ENCODE data around the gene ITIH1. TPM values are rescaled to one million over a fixed set of nuclear protein-coding genes. Genes with fewer than 3 reads are reported as not detected.

The ITIH1 gene
- total and polyA plus RNA-seq, 2 experiments from 2014 or later, result not detected

DNA sequence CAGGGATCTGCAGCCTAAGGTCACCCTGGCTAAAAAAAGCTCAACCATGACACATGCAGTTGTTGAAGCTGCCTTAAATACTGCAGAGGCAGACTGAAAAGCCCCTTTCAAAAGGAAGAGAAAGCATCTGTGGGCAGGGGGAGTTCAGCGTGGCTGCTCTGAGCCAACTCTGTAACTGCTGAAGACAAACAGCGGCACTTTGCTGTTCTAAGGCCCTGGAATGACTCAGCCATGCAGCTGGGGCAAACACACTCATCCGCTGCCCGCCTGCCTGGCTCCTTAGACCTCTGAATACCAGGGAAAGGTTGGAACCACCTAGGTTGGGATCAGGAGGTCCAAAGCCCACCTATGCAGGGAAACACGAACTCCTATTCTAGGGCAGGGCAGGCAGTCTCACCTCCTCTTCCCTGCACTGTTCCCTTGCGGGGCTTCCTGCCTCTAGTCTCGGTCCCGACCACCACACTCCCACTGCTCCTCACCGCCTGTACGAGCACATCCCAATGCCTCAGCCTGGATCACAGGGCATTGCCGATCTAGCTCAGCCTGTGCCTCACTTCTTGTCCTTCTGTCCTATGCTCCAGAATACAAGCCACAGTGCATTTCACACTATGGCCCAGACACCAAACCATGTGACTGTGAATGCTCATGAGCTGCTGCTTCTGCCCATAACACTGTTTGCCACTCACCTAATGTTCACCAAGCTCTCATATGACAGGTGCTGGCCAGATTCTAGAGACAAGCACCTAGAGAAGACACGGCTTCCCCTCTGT lies 64.0 kb downstream of the ITIH1 start (continued):
- TF ChIP-seq, protein P1, sequence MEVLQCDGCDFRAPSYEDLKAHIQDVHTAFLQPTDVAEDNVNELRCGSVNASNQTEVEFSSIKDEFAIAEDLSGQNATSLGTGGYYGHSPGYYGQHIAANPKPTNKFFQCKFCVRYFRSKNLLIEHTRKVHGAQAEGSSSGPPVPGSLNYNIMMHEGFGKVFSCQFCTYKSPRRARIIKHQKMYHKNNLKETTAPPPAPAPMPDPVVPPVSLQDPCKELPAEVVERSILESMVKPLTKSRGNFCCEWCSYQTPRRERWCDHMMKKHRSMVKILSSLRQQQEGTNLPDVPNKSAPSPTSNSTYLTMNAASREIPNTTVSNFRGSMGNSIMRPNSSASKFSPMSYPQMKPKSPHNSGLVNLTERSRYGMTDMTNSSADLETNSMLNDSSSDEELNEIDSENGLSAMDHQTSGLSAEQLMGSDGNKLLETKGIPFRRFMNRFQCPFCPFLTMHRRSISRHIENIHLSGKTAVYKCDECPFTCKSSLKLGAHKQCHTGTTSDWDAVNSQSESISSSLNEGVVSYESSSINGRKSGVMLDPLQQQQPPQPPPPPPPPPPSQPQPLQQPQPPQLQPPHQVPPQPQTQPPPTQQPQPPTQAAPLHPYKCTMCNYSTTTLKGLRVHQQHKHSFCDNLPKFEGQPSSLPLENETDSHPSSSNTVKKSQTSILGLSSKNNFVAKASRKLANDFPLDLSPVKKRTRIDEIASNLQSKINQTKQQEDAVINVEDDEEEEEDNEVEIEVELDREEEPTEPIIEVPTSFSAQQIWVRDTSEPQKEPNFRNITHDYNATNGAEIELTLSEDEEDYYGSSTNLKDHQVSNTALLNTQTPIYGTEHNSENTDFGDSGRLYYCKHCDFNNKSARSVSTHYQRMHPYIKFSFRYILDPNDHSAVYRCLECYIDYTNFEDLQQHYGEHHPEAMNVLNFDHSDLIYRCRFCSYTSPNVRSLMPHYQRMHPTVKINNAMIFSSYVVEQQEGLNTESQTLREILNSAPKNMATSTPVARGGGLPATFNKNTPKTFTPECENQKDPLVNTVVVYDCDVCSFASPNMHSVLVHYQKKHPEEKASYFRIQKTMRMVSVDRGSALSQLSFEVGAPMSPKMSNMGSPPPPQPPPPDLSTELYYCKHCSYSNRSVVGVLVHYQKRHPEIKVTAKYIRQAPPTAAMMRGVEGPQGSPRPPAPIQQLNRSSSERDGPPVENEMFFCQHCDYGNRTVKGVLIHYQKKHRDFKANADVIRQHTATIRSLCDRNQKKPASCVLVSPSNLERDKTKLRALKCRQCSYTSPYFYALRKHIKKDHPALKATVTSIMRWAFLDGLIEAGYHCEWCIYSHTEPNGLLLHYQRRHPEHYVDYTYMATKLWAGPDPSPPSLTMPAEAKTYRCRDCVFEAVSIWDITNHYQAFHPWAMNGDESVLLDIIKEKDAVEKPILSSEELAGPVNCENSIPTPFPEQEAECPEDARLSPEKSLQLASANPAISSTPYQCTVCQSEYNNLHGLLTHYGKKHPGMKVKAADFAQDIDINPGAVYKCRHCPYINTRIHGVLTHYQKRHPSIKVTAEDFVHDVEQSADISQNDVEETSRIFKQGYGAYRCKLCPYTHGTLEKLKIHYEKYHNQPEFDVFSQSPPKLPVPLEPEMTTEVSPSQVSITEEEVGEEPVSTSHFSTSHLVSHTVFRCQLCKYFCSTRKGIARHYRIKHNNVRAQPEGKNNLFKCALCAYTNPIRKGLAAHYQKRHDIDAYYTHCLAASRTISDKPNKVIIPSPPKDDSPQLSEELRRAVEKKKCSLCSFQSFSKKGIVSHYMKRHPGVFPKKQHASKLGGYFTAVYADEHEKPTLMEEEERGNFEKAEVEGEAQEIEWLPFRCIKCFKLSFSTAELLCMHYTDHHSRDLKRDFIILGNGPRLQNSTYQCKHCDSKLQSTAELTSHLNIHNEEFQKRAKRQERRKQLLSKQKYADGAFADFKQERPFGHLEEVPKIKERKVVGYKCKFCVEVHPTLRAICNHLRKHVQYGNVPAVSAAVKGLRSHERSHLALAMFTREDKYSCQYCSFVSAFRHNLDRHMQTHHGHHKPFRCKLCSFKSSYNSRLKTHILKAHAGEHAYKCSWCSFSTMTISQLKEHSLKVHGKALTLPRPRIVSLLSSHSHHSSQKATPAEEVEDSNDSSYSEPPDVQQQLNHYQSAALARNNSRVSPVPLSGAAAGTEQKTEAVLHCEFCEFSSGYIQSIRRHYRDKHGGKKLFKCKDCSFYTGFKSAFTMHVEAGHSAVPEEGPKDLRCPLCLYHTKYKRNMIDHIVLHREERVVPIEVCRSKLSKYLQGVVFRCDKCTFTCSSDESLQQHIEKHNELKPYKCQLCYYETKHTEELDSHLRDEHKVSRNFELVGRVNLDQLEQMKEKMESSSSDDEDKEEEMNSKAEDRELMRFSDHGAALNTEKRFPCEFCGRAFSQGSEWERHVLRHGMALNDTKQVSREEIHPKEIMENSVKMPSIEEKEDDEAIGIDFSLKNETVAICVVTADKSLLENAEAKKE (CRISPR knock-in tag; IDR thresholded peaks at IDR 0.05), result no peak
- TF ChIP-seq, protein P2, sequence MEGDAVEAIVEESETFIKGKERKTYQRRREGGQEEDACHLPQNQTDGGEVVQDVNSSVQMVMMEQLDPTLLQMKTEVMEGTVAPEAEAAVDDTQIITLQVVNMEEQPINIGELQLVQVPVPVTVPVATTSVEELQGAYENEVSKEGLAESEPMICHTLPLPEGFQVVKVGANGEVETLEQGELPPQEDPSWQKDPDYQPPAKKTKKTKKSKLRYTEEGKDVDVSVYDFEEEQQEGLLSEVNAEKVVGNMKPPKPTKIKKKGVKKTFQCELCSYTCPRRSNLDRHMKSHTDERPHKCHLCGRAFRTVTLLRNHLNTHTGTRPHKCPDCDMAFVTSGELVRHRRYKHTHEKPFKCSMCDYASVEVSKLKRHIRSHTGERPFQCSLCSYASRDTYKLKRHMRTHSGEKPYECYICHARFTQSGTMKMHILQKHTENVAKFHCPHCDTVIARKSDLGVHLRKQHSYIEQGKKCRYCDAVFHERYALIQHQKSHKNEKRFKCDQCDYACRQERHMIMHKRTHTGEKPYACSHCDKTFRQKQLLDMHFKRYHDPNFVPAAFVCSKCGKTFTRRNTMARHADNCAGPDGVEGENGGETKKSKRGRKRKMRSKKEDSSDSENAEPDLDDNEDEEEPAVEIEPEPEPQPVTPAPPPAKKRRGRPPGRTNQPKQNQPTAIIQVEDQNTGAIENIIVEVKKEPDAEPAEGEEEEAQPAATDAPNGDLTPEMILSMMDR (conservative IDR thresholded peaks at IDR 0.05; ENCODE audit: low read depth in 2 of 2), result no peak
- TF ChIP-seq CREB1 (CRISPR knock-in tag; IDR thresholded peaks at IDR 0.05; ENCODE audit: low read depth) (no peak), STAT1 (IDR thresholded peaks at IDR 0.05; ENCODE audit: unreplicated experiment) (no peak), JUNB (IDR thresholded peaks at IDR 0.05; ENCODE audit: unreplicated experiment) (no peak), POLR2AphosphoS5 (IDR thresholded peaks at IDR 0.05; ENCODE audit: low read depth) (no peak), ZNF114 (CRISPR knock-in tag; IDR thresholded peaks at IDR 0.05) (no peak), ZNF331 (CRISPR knock-in tag; IDR thresholded peaks at IDR 0.05; ENCODE audit: low read depth) (no peak)
- TF ChIP-seq, protein P3, sequence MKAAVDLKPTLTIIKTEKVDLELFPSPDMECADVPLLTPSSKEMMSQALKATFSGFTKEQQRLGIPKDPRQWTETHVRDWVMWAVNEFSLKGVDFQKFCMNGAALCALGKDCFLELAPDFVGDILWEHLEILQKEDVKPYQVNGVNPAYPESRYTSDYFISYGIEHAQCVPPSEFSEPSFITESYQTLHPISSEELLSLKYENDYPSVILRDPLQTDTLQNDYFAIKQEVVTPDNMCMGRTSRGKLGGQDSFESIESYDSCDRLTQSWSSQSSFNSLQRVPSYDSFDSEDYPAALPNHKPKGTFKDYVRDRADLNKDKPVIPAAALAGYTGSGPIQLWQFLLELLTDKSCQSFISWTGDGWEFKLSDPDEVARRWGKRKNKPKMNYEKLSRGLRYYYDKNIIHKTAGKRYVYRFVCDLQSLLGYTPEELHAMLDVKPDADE (IDR thresholded peaks at IDR 0.05), result no peak
- TF ChIP-seq, protein P4, sequence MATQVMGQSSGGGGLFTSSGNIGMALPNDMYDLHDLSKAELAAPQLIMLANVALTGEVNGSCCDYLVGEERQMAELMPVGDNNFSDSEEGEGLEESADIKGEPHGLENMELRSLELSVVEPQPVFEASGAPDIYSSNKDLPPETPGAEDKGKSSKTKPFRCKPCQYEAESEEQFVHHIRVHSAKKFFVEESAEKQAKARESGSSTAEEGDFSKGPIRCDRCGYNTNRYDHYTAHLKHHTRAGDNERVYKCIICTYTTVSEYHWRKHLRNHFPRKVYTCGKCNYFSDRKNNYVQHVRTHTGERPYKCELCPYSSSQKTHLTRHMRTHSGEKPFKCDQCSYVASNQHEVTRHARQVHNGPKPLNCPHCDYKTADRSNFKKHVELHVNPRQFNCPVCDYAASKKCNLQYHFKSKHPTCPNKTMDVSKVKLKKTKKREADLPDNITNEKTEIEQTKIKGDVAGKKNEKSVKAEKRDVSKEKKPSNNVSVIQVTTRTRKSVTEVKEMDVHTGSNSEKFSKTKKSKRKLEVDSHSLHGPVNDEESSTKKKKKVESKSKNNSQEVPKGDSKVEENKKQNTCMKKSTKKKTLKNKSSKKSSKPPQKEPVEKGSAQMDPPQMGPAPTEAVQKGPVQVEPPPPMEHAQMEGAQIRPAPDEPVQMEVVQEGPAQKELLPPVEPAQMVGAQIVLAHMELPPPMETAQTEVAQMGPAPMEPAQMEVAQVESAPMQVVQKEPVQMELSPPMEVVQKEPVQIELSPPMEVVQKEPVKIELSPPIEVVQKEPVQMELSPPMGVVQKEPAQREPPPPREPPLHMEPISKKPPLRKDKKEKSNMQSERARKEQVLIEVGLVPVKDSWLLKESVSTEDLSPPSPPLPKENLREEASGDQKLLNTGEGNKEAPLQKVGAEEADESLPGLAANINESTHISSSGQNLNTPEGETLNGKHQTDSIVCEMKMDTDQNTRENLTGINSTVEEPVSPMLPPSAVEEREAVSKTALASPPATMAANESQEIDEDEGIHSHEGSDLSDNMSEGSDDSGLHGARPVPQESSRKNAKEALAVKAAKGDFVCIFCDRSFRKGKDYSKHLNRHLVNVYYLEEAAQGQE (IDR thresholded peaks at IDR 0.05; ENCODE audit: unreplicated experiment), result no peak
